ENCODE results near the gene ALK.

DNA sequence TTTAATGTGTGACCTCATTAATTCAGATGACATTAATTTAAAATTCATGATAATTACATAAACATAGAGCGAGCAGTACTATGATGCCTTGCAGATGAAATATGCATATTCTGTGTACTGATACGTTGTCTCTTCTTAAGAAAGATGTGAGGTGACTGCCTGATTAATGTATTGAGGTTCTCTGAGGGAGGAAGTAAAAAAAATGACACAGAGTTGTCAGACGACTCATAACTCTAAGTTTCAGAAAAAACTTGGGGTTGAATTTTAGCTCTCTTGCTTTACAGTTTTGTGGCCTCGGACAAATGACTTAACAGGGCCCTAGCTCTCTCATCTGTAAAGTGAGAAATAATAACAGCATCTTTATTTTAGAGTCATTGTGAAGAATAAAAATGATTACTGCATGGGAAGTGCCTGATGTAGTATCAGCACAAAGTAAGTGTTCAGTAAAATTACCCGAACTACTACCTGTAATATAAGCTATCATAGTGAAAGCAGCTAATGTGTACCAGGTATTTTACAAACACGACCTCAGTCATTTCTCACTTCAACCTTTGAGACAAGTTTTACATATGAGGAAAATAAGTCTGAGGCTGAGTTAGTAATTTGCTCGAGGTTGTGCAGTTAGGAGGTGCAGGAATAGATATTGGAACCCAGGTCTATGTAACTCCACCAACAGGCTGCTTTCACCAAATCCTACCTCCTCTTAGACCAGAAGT lies 65.3 kb downstream of the ALK start:
- TF ChIP-seq, protein P1, sequence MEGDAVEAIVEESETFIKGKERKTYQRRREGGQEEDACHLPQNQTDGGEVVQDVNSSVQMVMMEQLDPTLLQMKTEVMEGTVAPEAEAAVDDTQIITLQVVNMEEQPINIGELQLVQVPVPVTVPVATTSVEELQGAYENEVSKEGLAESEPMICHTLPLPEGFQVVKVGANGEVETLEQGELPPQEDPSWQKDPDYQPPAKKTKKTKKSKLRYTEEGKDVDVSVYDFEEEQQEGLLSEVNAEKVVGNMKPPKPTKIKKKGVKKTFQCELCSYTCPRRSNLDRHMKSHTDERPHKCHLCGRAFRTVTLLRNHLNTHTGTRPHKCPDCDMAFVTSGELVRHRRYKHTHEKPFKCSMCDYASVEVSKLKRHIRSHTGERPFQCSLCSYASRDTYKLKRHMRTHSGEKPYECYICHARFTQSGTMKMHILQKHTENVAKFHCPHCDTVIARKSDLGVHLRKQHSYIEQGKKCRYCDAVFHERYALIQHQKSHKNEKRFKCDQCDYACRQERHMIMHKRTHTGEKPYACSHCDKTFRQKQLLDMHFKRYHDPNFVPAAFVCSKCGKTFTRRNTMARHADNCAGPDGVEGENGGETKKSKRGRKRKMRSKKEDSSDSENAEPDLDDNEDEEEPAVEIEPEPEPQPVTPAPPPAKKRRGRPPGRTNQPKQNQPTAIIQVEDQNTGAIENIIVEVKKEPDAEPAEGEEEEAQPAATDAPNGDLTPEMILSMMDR (IDR thresholded peaks at IDR 0.05): no peak
- no peak for TF ChIP-seq POLR2A (IDR thresholded peaks at IDR 0.05)
